Stomach (tissue), 9 donors: Measurements from ENCODE around the gene IDH3B. TPM values are rescaled to one million over a fixed set of nuclear protein-coding genes. Genes with fewer than 3 reads are reported as not detected.
A peak's percentile ranks its signal among the peaks of the same experiment; 100 is the strongest.

Experiments
- DNase-seq, 2 donors: peaks; one replicate each; pipeline versions ENCODE4 v3.0.0 to v3.0.0-alpha.2; 2013 to 2019
- H3K27ac ChIP-seq, 5 donors: fragments of 200-600 bp in 4 of 5; sonication (generic) in 4 of 5; one replicate each; pipeline ENCODE4 v1.5.1; 2013 to 2019; ENCODE audit warnings: mild to moderate bottlenecking in 1 of 5, moderate library complexity in 1 of 5
- H3K27me3 ChIP-seq, 3 donors: fragments of 200-600 bp; sonication (generic); one replicate each; pipeline ENCODE4 v1.5.1; 2017 to 2019; ENCODE audit warnings: mixed run types in 1 of 3
- H3K36me3 ChIP-seq, 4 donors: fragments of 200-600 bp; sonication (generic); 1 replicate in 3 of 4; 2 replicates in 1 of 4; pipeline ENCODE4 v1.5.1; 2016 to 2019
- H3K4me1 ChIP-seq, 4 donors: fragments of 200-600 bp; sonication (generic); one replicate each; pipeline ENCODE4 v1.5.1; 2016 to 2019
- H3K4me3 ChIP-seq, 4 donors: fragments of 200-600 bp; sonication (generic) in 3 of 4; one replicate each; pipeline ENCODE4 v1.5.1; 2016 to 2019; ENCODE audit warnings: mild to moderate bottlenecking in 1 of 4
- H3K9me3 ChIP-seq, 4 donors: fragments of 200-600 bp; sonication (generic); one replicate each; pipeline ENCODE4 v1.5.1; 2016 to 2019
- EP300 ChIP-seq: sonication (generic); formaldehyde crosslinking; IDR thresholded peaks from one replicate; pipeline ENCODE4 v1.6.1; 2017; ENCODE audit warnings: antibody characterized with exemption
- POLR2A ChIP-seq, 4 donors: fragments of 450-650 bp; IDR thresholded peaks; one replicate each; pipeline ENCODE4 v1.6.1; 2016; ENCODE audit warnings: antibody characterized with exemption in 4 of 4, control low read depth in 2 of 4, mild to moderate bottlenecking in 1 of 4, moderate library complexity in 1 of 4
- POLR2AphosphoS5 ChIP-seq, 3 donors: sonication (generic); formaldehyde crosslinking; IDR thresholded peaks; one replicate each; pipeline ENCODE4 v1.6.1; 2016; ENCODE audit warnings: antibody characterized with exemption in 3 of 3
- WGBS, 5 donors: extraction: QIAGEN DNeasy Blood & Tissue Kit in 3 of 5; methylation state at CpG; one replicate each; pipeline versions ENCODE4 v1.1.5 to v1.1.7; 2013 to 2018; 5-methylcytosine and 5-hydroxymethylcytosine counted together
- intact Hi-C: fragments of 100-400 bp; cut with DNase I; formaldehyde crosslinking; loops from one replicate; pipeline ENCODE4 v1.15.1; 2023; ENCODE audit warnings: low total_unique reads
- polyA plus RNA-seq, 3 donors: library from polyadenylated mRNA; stranded (reverse); fragments of 200-250 nt; gene quantifications; one replicate each; pipeline ENCODE4 v1.2.3, GENCODE V29; 2013
- total RNA-seq, 5 donors: library from RNA; depleted of rRNA; stranded (reverse); fragments of >200 nt; gene quantifications; one replicate each; pipeline versions ENCODE4 v1.1.0 to v1.2.3, GENCODE V29; 2014 to 2016
- TF ChIP-seq, protein P1 (sequence below), 7 experiments: fragments of 450-650 bp in 4 of 7; fragments of 200-600 bp in 3 of 7; sonication (generic) in 3 of 7; IDR thresholded peaks; one replicate each; pipeline ENCODE4 v1.5.1; 2016 to 2019; ENCODE audit warnings: antibody characterized with exemption in 7 of 7, control low read depth in 2 of 7, mild to moderate bottlenecking in 1 of 7
- donor health status: healthy with polysubstance abuse.
- donor health status: Bipolar disorder and iron deficiency.
- donor health status: healthy.

The IDH3B gene
- total and polyA plus RNA-seq, 8 donors = 1.8 to 134 (median 81.1) TPM

DNA sequence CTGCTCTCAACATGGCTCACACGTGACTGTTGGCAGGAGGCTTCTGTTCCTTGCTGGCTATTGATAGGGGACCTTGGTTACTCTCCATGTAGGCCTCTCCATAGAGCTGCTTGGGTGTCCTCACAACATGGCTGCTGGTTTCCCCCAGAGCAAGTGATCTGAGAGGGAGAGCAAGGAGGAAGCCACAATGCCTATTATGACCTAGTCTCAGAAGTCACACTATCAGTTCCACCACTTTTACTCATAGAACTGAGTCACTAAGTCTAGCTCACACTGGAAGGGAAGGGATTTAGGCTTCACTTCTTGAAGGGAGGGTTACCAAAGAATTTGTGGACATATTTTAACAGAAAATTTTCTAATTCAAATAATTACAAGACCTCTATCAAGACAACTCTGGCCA is 20.3 kb downstream of the IDH3B start:
- 50 to 100% (median 94%) methylated on average over 1 of the region's 1 CpG for WGBS, 5 donors
- intact Hi-C loops = loop anchor here (10.0 kb wide), 1 partner anchor 109 kb away; the partner anchor contains the start of gene TMC2

DNA sequence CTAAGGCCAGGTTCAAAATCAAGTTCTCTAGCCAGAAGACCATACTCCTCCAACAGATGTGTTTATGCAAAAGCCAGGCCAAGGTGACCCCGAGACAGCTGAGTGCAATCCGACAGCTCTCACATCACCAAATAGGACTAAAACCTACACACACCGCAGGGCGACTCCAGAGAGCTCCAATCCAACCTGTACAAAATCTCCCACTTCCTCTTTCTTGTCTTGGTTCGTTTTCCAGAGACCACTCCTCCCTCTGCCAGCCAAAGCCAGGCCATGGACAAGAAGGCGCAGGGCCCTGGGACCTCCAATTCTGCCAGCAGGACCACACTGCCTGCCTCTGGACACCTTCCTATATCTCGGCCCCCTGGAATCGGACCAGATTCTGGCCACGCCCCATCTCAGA is 23.1 kb downstream of the IDH3B start:
- no peak overlapping the region for H3K27ac ChIP-seq
- WGBS, 5 donors = 81 to 84% (median 82%) methylated on average over 8 to 9 of the region's 9 CpGs
- intact Hi-C loops = loop anchor here (10.0 kb wide), 1 partner anchor 106 kb away; the partner anchor contains the start of gene TMC2
- no peak overlapping the region for H3K4me3 ChIP-seq
- H3K9me3 ChIP-seq = no peaks in the 10 kb centered on the region
- TF ChIP-seq POLR2A (IDR thresholded peaks at IDR 0.05) (no peak), POLR2AphosphoS5 (IDR thresholded peaks at IDR 0.05) (no peak), EP300 (no peak)
- TF ChIP-seq, protein P1, sequence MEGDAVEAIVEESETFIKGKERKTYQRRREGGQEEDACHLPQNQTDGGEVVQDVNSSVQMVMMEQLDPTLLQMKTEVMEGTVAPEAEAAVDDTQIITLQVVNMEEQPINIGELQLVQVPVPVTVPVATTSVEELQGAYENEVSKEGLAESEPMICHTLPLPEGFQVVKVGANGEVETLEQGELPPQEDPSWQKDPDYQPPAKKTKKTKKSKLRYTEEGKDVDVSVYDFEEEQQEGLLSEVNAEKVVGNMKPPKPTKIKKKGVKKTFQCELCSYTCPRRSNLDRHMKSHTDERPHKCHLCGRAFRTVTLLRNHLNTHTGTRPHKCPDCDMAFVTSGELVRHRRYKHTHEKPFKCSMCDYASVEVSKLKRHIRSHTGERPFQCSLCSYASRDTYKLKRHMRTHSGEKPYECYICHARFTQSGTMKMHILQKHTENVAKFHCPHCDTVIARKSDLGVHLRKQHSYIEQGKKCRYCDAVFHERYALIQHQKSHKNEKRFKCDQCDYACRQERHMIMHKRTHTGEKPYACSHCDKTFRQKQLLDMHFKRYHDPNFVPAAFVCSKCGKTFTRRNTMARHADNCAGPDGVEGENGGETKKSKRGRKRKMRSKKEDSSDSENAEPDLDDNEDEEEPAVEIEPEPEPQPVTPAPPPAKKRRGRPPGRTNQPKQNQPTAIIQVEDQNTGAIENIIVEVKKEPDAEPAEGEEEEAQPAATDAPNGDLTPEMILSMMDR (IDR thresholded peaks at IDR 0.05) = no peak
- no peaks in the 10 kb centered on the region for H3K4me1 ChIP-seq
- DNase-seq = no peak
- H3K27me3 ChIP-seq = no peaks in the 10 kb centered on the region
- H3K36me3 ChIP-seq = peaks cover 0 to 15% (median 0%) of the 10 kb centered on the region in 4 donors

More for the DNA sequence above, 20.3 kb downstream of the IDH3B start:
- no peak for TF ChIP-seq POLR2A (IDR thresholded peaks at IDR 0.05)
- Histone ChIP-seq H3K36me3 (peaks cover 0 to 15% (median 0%) of the 10 kb centered on the region in 4 donors), H3K4me1 (peaks cover 0 to 5% (median 0%) of the 10 kb centered on the region in 4 donors), H3K4me3 (no peak overlapping the region), H3K27me3 (no peaks in the 10 kb centered on the region), H3K9me3 (no peaks in the 10 kb centered on the region), H3K27ac (no peak overlapping the region)
- no peak for DNase-seq

DNA sequence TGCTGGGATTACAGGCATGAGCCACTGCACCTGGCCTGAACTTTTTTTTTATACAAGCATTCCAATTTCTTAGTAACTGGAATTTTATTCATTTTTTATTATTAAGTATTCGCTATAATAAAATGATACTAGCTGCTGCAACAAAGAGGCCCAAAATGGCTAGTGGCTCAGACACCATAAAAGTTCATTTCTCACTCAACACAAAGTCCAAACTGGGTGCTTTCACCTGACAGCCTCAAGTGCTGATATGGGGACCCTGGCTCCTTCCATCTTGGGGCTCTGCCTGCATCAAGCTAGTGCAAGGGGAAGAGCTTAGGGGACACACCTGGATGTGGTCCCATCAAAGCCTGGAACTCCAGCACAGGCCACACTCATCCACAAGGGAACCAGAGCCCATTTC is 23.8 kb downstream of the IDH3B start:
- Histone ChIP-seq H3K27me3 (no peaks in the 10 kb centered on the region), H3K27ac (no peak overlapping the region), H3K4me3 (no peak overlapping the region), H3K4me1 (no peaks in the 10 kb centered on the region), H3K36me3 (peaks cover 0 to 15% (median 0%) of the 10 kb centered on the region in 4 donors), H3K9me3 (no peaks in the 10 kb centered on the region)
- intact Hi-C loops = loop anchor here (10.0 kb wide), 1 partner anchor 105 kb away; the partner anchor contains the start of gene TMC2
- no peak for DNase-seq
- WGBS, 5 donors = 0 to 71% (median 48%) methylated on average over 1 of the region's 1 CpG
- TF ChIP-seq POLR2A (IDR thresholded peaks at IDR 0.05) (no peak), EP300 (no peak), POLR2AphosphoS5 (IDR thresholded peaks at IDR 0.05) (no peak)
- TF ChIP-seq, protein P1 (IDR thresholded peaks at IDR 0.05) = no peak

DNA sequence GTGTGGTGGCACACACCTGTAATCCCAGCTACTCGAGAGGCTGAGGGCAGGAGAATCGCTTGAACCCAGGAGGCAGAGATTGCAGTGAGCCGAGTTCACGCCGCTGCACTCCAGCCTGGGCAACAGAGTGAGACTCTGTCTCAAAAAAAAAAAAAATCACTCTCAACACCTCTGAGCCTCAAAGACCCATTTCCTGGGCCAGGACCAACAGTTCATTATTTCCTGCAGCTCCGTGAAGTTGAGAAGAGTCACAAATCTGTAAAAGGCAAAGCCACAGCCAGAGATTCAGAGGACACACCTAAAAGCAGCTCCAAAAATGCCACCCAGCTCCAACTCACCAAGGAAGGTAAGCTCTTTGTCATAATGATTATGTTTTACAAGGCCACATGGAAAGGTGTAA is 26.8 kb downstream of the IDH3B start:
- peaks cover 0 to 9% (median 4%) of the 10 kb centered on the region in 3 donors for H3K27me3 ChIP-seq
- WGBS, 5 donors = 70 to 88% (median 81%) methylated on average over 6 of the region's 6 CpGs
- TF ChIP-seq POLR2AphosphoS5 (IDR thresholded peaks at IDR 0.05) (no peak), EP300 (no peak), POLR2A (IDR thresholded peaks at IDR 0.05) (no peak)
- TF ChIP-seq, protein P1 (IDR thresholded peaks at IDR 0.05) = no peak
- no peak overlapping the region for H3K4me3 ChIP-seq
- DNase-seq = no peak
- no peaks in the 10 kb centered on the region for H3K36me3 ChIP-seq
- intact Hi-C loops = no loop called here
- no peak overlapping the region for H3K27ac ChIP-seq
- H3K9me3 ChIP-seq = no peaks in the 10 kb centered on the region
- H3K4me1 ChIP-seq = peaks cover 0 to 8% (median 3%) of the 10 kb centered on the region in 4 donors

DNA sequence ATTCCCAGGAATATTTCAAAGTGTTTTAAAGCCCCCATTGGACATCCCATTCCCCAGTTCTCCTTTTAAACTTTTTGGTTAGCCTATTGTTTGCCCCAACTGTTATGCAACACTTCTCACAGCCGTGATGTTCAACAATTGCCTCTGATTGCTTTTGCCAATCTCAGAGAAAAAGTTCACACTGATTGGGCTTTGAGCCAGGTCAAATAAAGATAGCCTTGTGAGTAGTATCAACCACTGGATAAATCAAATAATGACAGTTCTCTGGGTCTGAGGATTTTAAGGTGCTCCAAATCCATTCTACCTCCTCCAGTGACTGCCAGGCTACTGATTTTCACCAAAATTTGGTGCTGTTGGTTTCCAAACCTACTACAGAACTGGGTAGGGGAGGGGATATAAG is 30.6 kb downstream of the IDH3B start:
- DNase-seq = peak in 1 of 2 donors; percentile 47
- no peak overlapping the region for H3K4me3 ChIP-seq
- 0 to 17% (median 10%) methylated on average over 1 of the region's 1 CpG for WGBS, 5 donors
- H3K9me3 ChIP-seq = no peaks in the 10 kb centered on the region
- H3K4me1 ChIP-seq = peaks cover 0 to 8% (median 3%) of the 10 kb centered on the region in 4 donors
- peaks cover 0 to 14% (median 4%) of the 10 kb centered on the region in 3 donors for H3K27me3 ChIP-seq
- no peak for TF ChIP-seq POLR2AphosphoS5 (IDR thresholded peaks at IDR 0.05)
- no peak for TF ChIP-seq EP300
- no peak for TF ChIP-seq POLR2A (IDR thresholded peaks at IDR 0.05)
- TF ChIP-seq, protein P1 (IDR thresholded peaks at IDR 0.05) = no peak
- H3K27ac ChIP-seq = no peak overlapping the region
- H3K36me3 ChIP-seq = no peaks in the 10 kb centered on the region
- intact Hi-C loops = no loop called here
